GM23338 (cell line): Measurements from ENCODE around the gene DHPS. TPM values are rescaled to one million over a fixed set of nuclear protein-coding genes. Genes with fewer than 3 reads are reported as not detected.

ENCODE experiments used
- ATAC-seq: fragments of 200-7000 bp; cut with Tn5 transposase; 3 replicates; pipeline ENCODE4 v1.9.1; 2020
- DNase-seq: peaks from one replicate; pipeline ENCODE4 v3.0.0-alpha.2; 2015; ENCODE audit warnings: low spot score
- H2AFZ ChIP-seq: fragments of 200-600 bp; sonication (generic); 2 replicates; pipeline ENCODE4 v1.8.0; 2016; ENCODE audit warnings: antibody characterized with exemption, mild to moderate bottlenecking, moderate library complexity
- H3F3A ChIP-seq: fragments of 200-600 bp; sonication (generic); replicated peaks from 2 replicates; pipeline ENCODE4 v1.8.0; 2017; ENCODE audit warnings: antibody characterized with exemption, mixed run types, low read depth
- H3K27ac ChIP-seq: fragments of 200-600 bp; sonication (generic); 2 replicates; pipeline ENCODE4 v1.6.1; 2016; ENCODE audit warnings: low read depth
- H3K27me3 ChIP-seq: fragments of 200-600 bp; sonication (generic); 2 replicates; pipeline ENCODE4 v1.8.0; 2016; ENCODE audit warnings: mild to moderate bottlenecking, mixed run types, moderate library complexity; ENCODE audit not compliant: insufficient read depth
- H3K36me3 ChIP-seq: fragments of 200-600 bp; sonication (generic); 2 replicates; pipeline ENCODE4 v1.8.0; 2016; ENCODE audit warnings: mild to moderate bottlenecking; ENCODE audit not compliant: insufficient read depth
- H3K4me1 ChIP-seq: fragments of 200-600 bp; sonication (generic); 2 replicates; pipeline ENCODE4 v1.8.0; 2016; ENCODE audit warnings: mild to moderate bottlenecking, moderate library complexity; ENCODE audit not compliant: insufficient read depth
- H3K4me2 ChIP-seq: fragments of 200-600 bp; sonication (generic); 2 replicates; pipeline ENCODE4 v1.7.1; 2017; ENCODE audit warnings: mixed run types
- H3K4me3 ChIP-seq: fragments of 200-600 bp; sonication (generic); 2 replicates; pipeline ENCODE4 v1.6.1; 2016; ENCODE audit warnings: mixed run types
- H3K79me2 ChIP-seq: fragments of 200-600 bp; sonication (generic); replicated peaks from 2 replicates; pipeline ENCODE4 v1.8.0; 2017; ENCODE audit warnings: mild to moderate bottlenecking; ENCODE audit not compliant: insufficient read depth
- H3K9me2 ChIP-seq: fragments of 200-600 bp; sonication (generic); 2 replicates; pipeline ENCODE4 v1.8.0; 2017; ENCODE audit not compliant: insufficient read depth
- H4K20me1 ChIP-seq: fragments of 200-600 bp; sonication (generic); replicated peaks from 2 replicates; pipeline ENCODE4 v1.8.0; 2017; ENCODE audit warnings: mild to moderate bottlenecking; ENCODE audit not compliant: insufficient read depth
- H3K27ac Mint-ChIP-seq: 2 replicates; pipeline ENCODE4 v1.8.0; 2020; ENCODE audit warnings: inconsistent platforms, mild to moderate bottlenecking, moderate library complexity, mixed read lengths
- H3K27me3 Mint-ChIP-seq: 3 replicates; pipeline ENCODE4 v1.8.0; 2022; ENCODE audit warnings: low read depth, mild to moderate bottlenecking, moderate library complexity, mixed read lengths, inconsistent platforms; ENCODE audit not compliant: insufficient read depth, poor library complexity
- H3K36me3 Mint-ChIP-seq: 3 replicates; pipeline ENCODE4 v1.8.0; 2021; ENCODE audit warnings: low read depth, mild to moderate bottlenecking, inconsistent platforms, moderate library complexity, mixed read lengths
- H3K4me1 Mint-ChIP-seq: 3 replicates; pipeline ENCODE4 v1.8.0; 2020; ENCODE audit warnings: mild to moderate bottlenecking, inconsistent platforms, mixed read lengths
- H3K4me3 Mint-ChIP-seq: 3 replicates; pipeline ENCODE4 v1.8.0; 2021; ENCODE audit warnings: moderate library complexity, mild to moderate bottlenecking, inconsistent platforms, mixed read lengths
- H3K9me3 Mint-ChIP-seq: 3 replicates; pipeline ENCODE4 v1.8.0; 2020; ENCODE audit warnings: moderate library complexity, mild to moderate bottlenecking, inconsistent platforms, mixed read lengths
- CREB1 ChIP-seq: fragments of 250-450 bp; sonication (Bioruptor Pico); IDR thresholded peaks from 2 replicates; pipeline ENCODE4 v1.5.0; 2020; ENCODE audit warnings: low read depth, mild to moderate bottlenecking, moderate library complexity
- CTCF ChIP-seq, 2 experiments: fragments of 200-600 bp in 1 of 2; sonication (generic) in 1 of 2; conservative IDR thresholded peaks; 2 replicates each; pipeline versions ENCODE4 v1.5.1 to v1.6.1; 2016 to 2017; ENCODE audit warnings: antibody characterized with exemption in 2 of 2, low read depth in 2 of 2, mild to moderate bottlenecking in 2 of 2, moderate library complexity in 1 of 2
- ETS1 ChIP-seq: IDR thresholded peaks from 2 replicates; pipeline ENCODE4 v1.6.1; 2016; ENCODE audit warnings: antibody characterized with exemption
- EZH2 ChIP-seq: fragments of 200-600 bp; sonication (generic); IDR thresholded peaks from one replicate; pipeline ENCODE4 v1.8.0; 2017; ENCODE audit warnings: antibody characterized with exemption, mild to moderate bottlenecking, low read depth; ENCODE audit not compliant: unreplicated experiment
- EZH2phosphoT487 ChIP-seq: fragments of 200-600 bp; sonication (generic); IDR thresholded peaks from one replicate; pipeline ENCODE4 v1.8.1; 2018; ENCODE audit warnings: antibody characterized with exemption; ENCODE audit not compliant: unreplicated experiment
- JUNB ChIP-seq: IDR thresholded peaks from one replicate; pipeline ENCODE4 v1.6.1; 2016; ENCODE audit warnings: antibody characterized with exemption; ENCODE audit not compliant: unreplicated experiment
- NANOG ChIP-seq: IDR thresholded peaks from 2 replicates; pipeline ENCODE4 v1.6.1; 2016; ENCODE audit warnings: antibody characterized with exemption, borderline replicate concordance
- POLR2AphosphoS5 ChIP-seq: IDR thresholded peaks from 2 replicates; pipeline ENCODE4 v1.6.1; 2016; ENCODE audit warnings: antibody characterized with exemption, low read depth
- REST ChIP-seq: IDR thresholded peaks from one replicate; pipeline ENCODE4 v1.6.1; 2018; ENCODE audit warnings: antibody characterized with exemption; ENCODE audit not compliant: unreplicated experiment
- STAT1 ChIP-seq: IDR thresholded peaks from one replicate; pipeline ENCODE4 v1.6.1; 2016; ENCODE audit warnings: antibody characterized with exemption; ENCODE audit not compliant: unreplicated experiment
- ZNF114 ChIP-seq: fragments of 250-450 bp; sonication (Bioruptor Pico); IDR thresholded peaks from 2 replicates; pipeline ENCODE4 v1.5.0; 2020; ENCODE audit warnings: mild to moderate bottlenecking, moderate library complexity
- ZNF331 ChIP-seq: fragments of 250-450 bp; sonication (Bioruptor Pico); IDR thresholded peaks from 2 replicates; pipeline ENCODE4 v1.5.0; 2020; ENCODE audit warnings: low read depth, mild to moderate bottlenecking, moderate library complexity
- polyA plus RNA-seq: library from polyadenylated mRNA; unstranded; fragments of >200 nt; fragmentation: Nextera tagmentation; extraction: Ambion mirVana; gene quantifications from 2 replicates; pipeline ENCODE4 v1.2.1, GENCODE V29; 2016
- total RNA-seq: library from RNA; depleted of rRNA; stranded (reverse); fragments of >200 nt; shearing (Covaris generic); gene quantifications from 2 replicates; pipeline ENCODE4 v1.2.3, GENCODE V29; 2014
- TF ChIP-seq, protein P1 (sequence below): fragments of 250-450 bp; sonication (Bioruptor Pico); IDR thresholded peaks from 2 replicates; pipeline ENCODE4 v1.5.0; 2020; ENCODE audit warnings: mild to moderate bottlenecking, moderate library complexity

Gene DHPS
- total and polyA plus RNA-seq, 2 experiments from 2014 or later: 85.4 to 126 TPM

DNA sequence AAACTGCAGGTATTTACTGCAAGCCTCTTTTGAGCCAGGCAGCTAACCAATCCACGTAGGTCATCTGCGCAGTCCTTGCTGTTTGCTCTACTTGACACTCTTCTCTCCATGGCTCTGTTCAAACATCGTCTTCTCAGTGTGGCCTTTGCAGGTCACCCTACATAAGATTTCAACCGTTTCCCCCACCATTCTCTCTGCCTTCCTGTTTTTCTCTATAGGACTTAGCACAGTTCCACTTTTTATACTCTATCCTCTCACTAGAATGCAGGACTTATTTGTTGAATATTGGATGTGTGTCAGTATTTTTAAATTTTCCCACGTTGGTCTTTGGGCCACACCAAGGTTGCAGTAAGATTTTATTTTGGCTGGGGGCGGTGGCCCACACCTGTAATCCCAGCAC lies 16.5 kb upstream of the DHPS start:
- Histone ChIP-seq H4K20me1 (peaks cover 14% of the 10 kb centered on the region), H3K79me2 (peaks cover 4% of the 10 kb centered on the region; the same call in 1 of the 2 replicates), H3K4me3 (no peak overlapping the region), H3K36me3 (peaks cover 26% of the 10 kb centered on the region), H3K9me2 (no peaks in the 10 kb centered on the region), H3K27ac (no peak overlapping the region), H3K4me1 (0 out of 2 replicates have a peak, but pooled peaks cover 4% of the 10 kb centered on the region), H2AFZ (no peak overlapping the region), H3F3A (peaks cover 47% of the 10 kb centered on the region), H3K27me3 (no peaks in the 10 kb centered on the region), H3K4me2 (no peak overlapping the region)
- Mint-ChIP-seq H3K4me3 (peak overlapping the region; percentile 56), H3K27ac (no peak overlapping the region), H3K4me1 (peaks cover 7% of the 10 kb centered on the region), H3K27me3 (peaks cover 27% of the 10 kb centered on the region), H3K9me3 (no peaks in the 10 kb centered on the region; the same call in 2 of the 3 replicates), H3K36me3 (peaks cover 44% of the 10 kb centered on the region)
- TF ChIP-seq REST (no peak), ZNF114 (CRISPR knock-in tag) (no peak), EZH2phosphoT487 (no peak), POLR2AphosphoS5 (no peak), STAT1 (no peak), EZH2 (no peak), JUNB (no peak), ETS1 (no peak), CTCF (conservative IDR thresholded peaks at IDR 0.05; ENCODE audit: low read depth in 2 of 2) (no peak), ZNF331 (CRISPR knock-in tag) (no peak), NANOG (no peak), CREB1 (CRISPR knock-in tag) (no peak)
- TF ChIP-seq, protein P1, sequence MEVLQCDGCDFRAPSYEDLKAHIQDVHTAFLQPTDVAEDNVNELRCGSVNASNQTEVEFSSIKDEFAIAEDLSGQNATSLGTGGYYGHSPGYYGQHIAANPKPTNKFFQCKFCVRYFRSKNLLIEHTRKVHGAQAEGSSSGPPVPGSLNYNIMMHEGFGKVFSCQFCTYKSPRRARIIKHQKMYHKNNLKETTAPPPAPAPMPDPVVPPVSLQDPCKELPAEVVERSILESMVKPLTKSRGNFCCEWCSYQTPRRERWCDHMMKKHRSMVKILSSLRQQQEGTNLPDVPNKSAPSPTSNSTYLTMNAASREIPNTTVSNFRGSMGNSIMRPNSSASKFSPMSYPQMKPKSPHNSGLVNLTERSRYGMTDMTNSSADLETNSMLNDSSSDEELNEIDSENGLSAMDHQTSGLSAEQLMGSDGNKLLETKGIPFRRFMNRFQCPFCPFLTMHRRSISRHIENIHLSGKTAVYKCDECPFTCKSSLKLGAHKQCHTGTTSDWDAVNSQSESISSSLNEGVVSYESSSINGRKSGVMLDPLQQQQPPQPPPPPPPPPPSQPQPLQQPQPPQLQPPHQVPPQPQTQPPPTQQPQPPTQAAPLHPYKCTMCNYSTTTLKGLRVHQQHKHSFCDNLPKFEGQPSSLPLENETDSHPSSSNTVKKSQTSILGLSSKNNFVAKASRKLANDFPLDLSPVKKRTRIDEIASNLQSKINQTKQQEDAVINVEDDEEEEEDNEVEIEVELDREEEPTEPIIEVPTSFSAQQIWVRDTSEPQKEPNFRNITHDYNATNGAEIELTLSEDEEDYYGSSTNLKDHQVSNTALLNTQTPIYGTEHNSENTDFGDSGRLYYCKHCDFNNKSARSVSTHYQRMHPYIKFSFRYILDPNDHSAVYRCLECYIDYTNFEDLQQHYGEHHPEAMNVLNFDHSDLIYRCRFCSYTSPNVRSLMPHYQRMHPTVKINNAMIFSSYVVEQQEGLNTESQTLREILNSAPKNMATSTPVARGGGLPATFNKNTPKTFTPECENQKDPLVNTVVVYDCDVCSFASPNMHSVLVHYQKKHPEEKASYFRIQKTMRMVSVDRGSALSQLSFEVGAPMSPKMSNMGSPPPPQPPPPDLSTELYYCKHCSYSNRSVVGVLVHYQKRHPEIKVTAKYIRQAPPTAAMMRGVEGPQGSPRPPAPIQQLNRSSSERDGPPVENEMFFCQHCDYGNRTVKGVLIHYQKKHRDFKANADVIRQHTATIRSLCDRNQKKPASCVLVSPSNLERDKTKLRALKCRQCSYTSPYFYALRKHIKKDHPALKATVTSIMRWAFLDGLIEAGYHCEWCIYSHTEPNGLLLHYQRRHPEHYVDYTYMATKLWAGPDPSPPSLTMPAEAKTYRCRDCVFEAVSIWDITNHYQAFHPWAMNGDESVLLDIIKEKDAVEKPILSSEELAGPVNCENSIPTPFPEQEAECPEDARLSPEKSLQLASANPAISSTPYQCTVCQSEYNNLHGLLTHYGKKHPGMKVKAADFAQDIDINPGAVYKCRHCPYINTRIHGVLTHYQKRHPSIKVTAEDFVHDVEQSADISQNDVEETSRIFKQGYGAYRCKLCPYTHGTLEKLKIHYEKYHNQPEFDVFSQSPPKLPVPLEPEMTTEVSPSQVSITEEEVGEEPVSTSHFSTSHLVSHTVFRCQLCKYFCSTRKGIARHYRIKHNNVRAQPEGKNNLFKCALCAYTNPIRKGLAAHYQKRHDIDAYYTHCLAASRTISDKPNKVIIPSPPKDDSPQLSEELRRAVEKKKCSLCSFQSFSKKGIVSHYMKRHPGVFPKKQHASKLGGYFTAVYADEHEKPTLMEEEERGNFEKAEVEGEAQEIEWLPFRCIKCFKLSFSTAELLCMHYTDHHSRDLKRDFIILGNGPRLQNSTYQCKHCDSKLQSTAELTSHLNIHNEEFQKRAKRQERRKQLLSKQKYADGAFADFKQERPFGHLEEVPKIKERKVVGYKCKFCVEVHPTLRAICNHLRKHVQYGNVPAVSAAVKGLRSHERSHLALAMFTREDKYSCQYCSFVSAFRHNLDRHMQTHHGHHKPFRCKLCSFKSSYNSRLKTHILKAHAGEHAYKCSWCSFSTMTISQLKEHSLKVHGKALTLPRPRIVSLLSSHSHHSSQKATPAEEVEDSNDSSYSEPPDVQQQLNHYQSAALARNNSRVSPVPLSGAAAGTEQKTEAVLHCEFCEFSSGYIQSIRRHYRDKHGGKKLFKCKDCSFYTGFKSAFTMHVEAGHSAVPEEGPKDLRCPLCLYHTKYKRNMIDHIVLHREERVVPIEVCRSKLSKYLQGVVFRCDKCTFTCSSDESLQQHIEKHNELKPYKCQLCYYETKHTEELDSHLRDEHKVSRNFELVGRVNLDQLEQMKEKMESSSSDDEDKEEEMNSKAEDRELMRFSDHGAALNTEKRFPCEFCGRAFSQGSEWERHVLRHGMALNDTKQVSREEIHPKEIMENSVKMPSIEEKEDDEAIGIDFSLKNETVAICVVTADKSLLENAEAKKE: no peak
- DNase-seq (no peak), ATAC-seq (no peak)
